NCI-H1930 (cell line): ENCODE data around the gene TRMT61A.

ENCODE experiments used
- DNase-seq, 2 experiments: peaks; one replicate each; lab custom pipeline; 2025; lab: John Stamatoyannopoulos, UW

Gene TRMT61A

DNA sequence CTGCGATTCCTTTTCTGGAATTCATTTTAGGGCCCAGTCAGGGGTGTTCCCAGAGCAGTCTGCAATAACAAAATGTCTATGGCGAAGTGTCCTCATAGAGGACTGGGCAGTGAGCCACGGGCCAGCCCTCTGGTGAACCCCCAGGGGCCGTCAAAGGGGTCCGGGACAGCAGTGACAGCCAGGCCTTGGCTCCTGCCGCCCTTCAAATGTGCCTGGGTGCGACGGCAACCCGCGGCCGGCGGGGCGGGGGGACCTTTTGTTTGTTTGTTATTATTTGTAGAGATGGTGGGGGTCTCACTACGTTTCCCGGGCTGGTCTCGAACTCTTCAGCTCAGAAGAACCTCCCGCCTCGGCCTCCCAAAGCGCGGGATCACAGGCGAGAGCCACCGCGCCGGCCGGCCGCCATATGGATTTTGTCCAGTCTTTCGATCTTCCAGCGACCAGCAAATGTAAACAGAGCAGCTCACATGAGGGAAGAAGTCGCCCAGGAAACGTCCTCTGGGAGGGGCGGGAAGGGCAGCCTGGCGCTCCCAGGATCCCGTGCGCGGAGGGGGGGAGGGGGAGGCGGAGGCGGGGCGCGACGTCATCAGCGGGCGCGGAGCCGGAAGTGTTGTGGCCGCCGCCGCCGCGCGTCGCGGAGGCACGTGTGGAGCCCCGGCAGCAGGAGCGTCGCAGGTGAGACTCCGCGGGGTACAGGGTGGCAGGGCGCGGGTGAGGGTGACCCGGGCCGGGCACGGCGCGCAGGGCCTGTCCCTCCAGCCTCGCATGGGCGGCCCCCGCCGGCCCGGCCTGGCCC lies at the start of gene TRMT61A:
TRMT61A (plus strand) TSS at position 610 of the 796 bp plus-strand sequence. CDS start 783 bp downstream, outside the sequence.
- DNase-seq, result peak; percentile 80 to 84

DNA sequence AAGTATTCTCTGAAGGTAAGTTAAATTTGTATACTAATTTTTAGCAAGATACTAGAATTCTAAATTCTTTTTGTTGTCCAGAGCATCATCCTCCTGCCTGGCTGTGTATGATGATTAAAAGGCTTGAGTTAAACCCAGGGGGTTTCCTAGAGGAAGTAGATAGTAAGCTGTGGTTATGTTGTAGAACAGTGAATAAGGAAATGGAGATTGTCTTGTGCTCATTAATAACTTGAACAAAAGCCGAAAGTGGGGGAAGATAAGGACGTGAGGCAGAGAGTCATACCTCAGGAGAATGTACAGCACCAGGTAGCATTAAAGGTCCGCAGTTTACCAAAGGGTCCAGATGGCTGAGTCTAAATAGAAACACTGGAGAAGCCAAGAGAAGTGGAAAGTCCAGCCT lies 48.4 kb upstream of the TRMT61A start:
- DNase-seq, result no peak

DNA sequence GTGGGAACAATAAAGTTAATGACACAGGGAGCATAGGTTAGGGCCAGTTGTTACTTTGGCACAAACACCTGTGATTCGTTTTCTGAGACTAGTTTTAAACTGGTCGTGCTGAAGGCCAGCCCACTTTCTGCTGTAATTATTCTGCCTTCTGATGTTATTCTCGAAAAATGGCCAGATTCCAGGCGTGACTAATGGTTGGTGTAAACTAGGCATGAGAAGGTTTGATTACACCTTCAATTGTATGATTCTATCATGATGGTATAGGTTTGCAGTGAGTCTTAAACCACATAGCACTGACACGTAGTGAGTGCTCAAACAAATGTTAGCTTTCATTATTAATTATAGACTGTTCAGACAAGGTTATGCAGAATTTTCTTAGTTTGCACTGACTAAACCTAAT lies 45.4 kb upstream of the TRMT61A start:
- no peak for DNase-seq

DNA sequence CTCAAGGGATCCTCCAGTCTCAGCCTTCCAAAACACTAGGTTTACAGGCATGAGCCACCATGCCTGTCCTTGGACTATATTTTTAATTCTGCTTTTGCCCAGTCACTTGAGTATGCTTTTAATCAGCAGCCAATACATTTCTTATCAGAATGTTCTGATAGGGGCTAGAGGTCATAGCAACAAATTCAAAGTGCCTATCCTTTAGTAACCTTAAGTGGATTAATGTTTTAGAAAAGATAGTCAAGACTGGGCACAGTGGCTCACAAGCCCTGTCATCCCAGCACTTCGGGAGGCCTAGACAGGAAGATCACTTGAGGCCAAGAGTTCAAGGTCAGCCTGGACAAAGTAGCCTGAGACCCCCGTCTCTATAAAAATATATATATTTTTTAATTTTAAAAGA lies 43.5 kb upstream of the TRMT61A start:
- no peak for DNase-seq

DNA sequence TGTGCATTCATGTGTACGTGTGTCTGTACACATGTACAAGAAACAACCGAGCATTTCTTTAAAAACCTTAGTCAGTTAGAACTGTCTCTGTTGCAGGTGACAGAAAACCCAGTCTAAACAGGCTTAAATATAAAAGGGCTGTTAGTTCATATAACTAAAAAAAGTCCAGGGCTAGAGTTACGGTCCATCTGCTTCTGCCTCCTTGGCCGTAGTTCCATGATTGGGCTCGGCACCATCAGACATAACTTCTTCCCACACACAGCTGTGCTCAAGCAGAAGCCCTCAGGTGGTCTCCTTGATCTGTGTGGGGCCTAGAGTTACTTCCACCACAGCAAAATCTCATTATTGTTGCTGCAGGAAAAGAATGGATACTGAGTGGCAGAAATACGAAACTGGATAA lies 40.9 kb upstream of the TRMT61A start:
- no peak for DNase-seq

DNA sequence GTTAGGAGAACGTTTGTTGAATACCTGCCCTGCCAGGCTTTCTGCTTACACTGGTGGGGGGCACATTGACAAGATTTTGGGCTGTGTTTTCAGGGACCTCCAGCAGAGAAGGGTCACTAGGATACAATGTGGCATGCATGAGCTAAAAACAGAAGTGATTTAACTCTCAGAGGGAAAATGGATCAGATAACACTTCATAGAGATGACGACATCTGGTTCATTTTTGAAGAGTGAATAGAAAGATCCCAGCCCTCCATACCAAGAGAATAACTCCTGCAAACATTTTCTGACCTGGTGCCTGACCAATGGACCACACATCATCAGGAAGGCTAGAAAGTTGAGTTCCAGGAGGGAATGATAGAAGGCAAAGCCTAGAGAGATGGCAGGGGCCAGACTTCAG lies 40.0 kb upstream of the TRMT61A start:
- DNase-seq, result no peak

DNA sequence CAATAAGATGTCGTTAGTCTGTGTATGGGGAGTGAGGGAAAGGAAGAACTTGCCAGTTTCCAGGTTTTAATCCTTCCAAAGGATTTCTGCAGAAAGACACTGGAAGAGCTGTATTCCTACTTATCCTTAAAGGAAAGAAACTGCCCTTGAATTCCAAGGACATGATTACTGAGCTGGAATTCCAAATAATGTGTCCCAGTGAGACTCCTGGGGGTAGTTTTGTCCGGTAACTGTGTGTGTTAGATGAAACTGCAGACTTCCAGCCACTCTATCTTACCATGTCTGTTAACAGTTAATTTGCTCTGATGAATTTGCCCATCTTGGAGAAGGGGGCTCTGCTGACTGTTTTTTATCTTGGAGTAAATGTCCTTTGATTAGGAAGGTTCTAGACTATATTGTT lies 39.4 kb upstream of the TRMT61A start:
- no peak for DNase-seq

DNA sequence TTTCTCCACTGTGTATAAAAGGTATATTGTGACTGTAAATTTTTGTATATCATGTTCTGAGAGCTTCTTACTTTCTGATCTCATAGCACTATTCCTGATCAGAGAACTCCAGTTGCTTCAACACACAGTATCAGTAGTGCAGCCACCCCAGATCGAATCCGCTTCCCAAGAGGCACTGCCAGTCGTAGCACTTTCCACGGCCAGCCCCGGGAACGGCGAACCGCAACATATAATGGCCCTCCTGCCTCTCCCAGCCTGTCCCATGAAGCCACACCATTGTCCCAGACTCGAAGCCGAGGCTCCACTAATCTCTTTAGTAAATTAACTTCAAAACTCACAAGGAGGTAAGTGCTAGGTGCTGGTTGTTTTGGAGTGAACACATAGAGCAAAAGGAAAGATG lies 37.3 kb upstream of the TRMT61A start:
- no peak for DNase-seq

DNA sequence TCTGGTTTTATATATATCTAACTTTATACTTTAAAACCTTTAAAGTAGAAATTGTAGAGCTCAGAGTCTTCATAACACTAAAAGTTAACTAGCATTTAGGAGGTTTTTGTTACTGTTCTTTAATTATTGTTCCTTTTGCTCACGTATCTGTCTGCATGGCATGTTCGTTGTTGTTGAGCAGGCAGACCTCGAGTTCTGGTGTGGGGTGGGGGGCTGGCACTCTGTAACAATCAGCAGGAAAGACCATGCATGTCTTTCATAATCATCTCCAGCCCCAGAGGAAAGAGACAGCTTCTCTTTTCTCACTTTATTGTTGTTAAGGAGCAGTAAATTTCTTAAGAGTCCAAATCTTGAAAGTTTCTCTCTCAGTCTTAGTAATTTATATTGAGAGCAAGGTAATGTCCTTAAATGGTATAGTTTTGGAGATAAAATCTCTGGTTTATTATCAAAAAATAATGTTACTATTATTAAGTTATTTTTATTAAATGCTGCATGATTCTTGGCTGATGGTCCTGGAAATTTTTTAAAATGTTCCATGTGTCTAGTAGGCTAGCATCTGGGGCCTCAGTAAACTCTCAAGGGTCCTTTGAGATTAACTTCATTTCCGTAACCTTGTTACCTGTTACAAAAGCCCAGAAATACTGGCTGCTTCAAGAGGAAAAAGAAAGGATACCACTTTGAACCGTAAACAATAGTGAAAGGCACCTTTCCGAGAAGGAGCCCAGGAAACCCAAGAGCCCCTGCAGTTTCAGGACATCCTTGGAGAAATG lies 36.7 kb upstream of the TRMT61A start:
- no peak for DNase-seq

DNA sequence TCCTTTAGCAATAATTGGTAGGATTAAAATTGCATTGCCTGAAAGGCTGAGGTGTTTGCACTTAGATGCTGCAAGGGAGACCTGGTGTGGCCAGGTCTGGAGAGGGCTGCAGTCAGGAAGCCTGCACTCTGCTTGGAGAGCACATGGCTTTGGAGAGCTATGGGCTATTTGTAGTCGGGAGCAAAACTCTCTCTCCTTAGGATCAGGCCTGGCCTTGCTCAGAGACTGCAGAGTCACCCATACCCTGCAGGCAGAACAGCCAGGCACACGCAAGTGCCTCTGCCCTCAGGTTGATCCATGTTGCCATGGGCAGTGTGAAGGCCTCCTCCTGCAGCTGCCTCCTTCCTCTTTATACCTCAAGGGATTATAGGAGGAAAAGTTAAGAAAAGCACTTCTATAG lies 33.1 kb upstream of the TRMT61A start:
- no peak for DNase-seq

DNA sequence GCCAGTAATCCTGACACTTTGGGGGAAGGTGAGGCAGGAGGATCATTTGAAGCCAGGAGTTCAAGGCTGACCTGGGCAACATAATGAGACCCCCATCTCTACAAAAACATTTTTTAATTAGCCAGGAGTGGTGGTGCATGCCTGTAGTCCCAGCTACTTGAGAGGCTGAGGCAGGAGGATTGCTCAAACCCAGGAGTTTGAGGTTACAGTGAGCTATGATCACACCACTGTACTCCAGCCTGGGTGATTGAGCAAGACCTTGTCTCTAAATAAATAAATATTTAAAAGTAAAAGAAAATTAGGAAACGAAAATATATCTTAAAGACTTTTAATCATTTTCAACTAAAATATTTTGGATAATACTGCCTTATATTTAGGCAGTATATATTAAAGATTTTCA lies 32.2 kb upstream of the TRMT61A start:
- no peak for DNase-seq

DNA sequence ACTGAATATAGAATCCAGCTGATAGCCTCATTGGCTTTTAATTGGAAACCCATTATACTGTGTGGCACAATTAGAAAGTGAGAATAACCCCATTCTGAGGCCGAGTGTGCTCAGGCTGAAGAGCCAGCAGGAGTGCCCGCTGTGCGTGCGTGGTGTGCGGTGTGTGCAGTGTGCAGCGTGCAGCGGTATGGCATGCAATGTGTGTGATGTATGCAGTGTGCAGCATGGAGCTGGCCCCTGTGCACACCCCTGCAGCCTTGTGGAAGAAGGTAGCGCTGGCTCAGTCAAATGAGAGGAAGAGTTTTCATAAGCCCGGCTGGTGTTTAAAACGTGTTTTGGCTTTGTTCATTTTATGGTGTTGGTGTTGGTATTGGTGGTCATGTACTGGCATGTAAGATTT lies 29.3 kb upstream of the TRMT61A start:
- DNase-seq, result no peak

DNA sequence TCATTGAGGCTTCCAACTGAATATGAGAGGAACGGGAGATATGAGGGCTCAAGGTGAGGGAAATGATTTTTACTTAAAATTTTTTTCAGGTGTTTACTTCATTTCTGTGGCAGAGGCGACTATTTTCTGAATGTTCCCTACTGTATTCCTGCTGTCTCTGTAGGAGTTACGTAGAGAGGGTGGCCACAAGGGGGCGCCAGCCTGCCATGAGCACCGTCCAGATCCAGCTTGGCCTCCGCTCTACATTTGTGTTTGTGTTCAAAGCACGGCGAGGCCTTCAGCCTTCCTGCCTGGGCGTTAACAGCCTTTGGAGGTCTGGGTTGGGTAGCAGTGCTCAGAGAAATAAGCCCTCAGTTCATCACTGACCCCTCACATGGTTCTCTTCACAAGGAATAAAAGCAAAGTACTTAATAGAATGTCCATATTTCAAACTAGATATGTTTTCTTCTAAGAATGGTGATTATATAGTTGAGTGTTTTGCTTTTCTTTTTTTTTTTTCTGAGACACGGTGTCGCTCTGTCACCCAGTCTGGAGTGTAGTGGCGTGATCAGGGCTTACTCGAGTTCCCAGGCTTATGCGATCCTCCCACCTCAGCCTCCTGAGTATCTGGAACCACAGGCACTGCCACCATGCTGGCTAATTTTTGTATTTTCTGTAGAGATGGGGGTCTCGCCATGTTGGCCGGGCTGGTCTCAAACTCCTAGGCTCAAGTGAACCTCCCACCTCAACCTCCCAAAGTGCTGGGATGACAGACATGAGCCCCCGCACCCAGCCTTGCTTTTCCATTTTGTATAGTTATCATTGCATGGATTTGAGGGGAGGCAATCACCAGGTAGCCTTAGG lies 28.6 kb upstream of the TRMT61A start:
- peak; percentile 51 to 78 for DNase-seq

DNA sequence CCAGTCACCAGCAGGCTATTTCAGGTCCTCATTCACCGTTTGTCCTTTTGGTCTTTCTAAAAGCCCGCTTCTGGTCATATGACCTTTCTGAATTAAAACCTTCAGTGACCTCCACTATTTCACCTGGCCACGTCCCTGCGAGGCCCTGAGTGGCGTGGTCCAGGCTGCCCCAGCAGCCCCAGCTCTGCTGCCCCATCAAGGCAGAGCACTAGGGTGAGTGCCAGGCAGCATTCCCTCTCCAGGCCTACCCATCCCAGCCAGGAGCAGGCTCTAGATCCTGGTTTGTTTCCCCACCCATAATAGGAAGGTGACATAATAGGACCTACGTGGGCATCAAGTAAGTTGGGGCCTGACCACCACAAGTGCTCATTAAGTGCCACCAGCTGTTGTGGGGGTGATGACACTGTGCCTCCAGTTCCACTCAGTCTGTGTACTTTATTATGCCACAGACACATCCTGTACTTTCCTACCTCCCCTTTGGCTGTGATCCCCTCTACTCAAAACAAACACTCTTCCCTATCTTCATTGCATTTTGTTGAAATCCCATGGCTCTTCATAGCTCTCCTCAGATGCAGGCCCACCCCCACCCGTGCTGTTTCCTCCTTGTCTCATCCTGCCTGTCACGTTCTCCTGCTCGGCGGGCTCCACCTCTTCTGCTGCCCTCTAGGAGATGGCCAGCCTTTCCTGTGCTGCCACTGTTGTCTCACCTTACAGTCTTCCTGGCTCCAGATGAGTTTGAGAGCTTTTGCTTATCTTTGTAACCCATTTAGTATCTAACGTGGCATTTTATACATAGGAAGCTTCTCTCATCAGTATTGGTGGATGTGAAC lies 27.7 kb upstream of the TRMT61A start:
- no peak for DNase-seq

DNA sequence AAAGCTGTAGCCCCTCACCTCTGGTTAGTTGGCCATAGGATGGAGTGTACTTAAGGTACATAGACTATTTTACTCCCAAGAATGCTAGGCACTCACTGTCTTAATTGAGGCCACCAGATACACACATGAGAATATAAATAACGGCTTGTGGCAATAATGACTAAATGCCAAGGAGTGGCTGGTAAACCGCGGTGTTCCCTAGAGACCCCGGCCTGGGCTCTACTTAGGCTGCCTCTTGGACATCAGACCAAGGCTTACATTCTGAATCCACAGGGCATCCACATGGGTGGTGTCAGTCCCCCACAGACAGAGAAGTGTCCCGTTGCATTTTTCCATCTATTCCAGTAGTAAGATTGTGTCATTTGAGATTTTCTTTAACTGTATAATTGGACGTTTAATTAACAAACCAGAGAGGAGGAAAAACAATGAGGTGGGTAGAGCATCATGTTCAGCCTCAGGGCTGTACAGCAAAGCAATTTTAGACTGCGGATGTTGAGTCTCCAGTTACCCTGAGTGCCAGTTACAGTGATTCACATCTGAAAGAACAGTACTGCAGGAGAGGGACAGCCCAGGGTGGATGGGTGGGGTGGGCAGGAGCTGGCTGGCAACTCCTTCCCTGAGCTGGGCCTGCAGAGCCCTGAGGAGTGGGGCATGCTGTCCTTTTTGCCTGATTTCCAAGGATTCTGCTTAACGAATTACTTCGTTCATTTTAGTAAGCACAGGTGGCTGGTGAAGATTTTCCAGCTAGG lies 26.9 kb upstream of the TRMT61A start:
- DNase-seq, result no peak

DNA sequence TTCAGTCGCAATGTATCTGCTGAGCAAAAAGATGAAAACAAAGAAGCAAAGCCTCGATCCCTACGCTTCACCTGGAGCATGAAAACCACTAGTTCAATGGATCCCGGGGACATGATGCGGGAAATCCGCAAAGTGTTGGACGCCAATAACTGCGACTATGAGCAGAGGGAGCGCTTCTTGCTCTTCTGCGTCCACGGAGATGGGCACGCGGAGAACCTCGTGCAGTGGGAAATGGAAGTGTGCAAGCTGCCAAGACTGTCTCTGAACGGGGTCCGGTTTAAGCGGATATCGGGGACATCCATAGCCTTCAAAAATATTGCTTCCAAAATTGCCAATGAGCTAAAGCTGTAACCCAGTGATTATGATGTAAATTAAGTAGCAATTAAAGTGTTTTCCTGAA lies 26.1 kb upstream of the TRMT61A start:
- DNase-seq, result no peak

DNA sequence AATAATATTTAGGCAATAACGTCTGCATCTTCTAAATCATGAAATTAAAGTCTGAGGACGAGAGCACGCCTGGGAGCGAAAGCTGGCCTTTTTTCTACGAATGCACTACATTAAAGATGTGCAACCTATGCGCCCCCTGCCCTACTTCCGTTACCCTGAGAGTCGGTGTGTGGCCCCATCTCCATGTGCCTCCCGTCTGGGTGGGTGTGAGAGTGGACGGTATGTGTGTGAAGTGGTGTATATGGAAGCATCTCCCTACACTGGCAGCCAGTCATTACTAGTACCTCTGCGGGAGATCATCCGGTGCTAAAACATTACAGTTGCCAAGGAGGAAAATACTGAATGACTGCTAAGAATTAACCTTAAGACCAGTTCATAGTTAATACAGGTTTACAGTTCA lies 25.7 kb upstream of the TRMT61A start:
- DNase-seq, result no peak

DNA sequence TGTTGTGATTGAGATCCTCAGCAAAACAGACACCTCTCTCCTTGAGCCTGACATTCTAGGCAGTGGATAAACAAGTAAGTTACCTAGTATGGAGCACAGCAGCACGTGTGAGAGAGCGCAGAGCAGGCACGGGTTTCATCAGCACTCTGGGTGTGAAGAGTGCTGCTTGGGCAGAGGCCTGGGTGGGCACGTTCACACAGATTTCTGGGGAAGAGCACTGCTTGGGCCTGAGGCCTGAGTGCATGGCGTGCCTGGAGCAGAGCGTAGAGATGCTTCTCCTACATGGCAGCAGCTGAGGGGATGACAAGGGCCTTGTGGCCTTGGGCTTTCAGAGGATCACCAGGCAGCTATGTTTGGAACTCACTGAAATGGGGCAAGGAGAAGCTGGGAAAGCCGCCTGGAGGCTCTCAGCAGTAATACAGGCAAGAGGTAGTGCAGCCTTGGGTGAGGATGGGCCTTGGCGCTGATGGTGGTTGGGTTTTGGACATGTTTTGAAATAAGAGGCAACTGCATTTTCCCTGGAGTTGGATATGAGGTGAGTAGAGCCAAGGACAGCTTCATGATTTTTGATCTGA lies 23.9 kb upstream of the TRMT61A start:
- DNase-seq, result no peak

DNA sequence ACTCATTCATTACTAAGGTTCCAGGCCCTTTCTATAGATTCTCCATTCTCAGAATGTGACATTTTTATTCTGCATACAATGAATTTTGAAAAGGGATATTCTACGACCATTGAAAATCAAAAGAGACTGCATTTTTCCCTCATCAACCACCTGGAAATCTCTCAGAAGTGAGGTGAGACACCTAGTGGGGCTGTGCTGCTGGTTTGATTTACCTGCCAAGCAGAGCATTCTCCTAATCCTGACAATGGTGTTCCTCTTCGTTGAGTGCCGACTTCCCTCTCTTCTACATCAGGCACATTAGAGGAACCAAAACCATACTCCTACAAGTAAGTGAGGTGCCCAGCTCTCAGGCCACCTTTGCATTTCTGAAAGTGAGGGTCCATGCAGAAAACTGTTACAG lies 21.2 kb upstream of the TRMT61A start:
- DNase-seq, result no peak

DNA sequence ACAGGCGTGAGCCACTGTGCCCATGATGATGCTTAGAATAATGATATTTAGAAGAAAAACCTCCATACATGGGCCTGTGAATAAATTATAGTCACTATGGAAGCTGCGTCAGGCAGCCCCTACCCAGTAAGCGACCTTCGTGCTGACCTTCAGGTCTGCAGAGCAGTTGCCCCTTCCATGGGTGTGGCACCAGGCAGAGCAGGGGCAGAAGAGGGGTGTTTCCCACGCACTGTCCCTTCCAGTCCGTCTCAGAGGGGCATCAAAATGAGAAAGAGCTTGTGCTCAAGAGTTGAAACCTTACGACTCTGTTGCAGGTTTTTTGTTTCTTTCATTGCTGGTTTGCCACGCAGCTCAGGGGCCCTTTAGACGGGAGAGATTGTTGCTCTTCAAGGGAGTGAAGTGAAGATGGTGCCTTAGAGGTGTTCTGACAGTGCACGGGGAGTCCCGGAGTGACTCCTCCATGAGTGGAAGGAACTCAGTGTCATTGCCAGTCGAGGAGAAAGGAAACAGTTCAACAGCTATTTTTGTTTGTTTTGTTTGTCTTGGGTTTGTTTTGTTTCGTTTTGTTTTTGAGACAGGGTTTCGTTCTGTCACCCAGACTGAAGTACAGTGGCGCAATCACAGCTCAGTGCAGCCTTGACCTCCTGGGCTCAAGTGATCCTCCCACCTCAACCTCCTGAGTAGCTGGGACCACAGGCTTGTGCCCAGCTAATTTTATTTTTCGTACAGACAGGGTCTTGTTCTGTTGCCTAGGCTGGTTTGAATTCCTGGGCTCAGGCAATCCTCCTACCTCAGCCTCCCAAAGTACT lies 20.3 kb upstream of the TRMT61A start:
- no peak for DNase-seq
